ENCODE data around the gene FARS2. TPM values are rescaled to one million over a fixed set of nuclear protein-coding genes. Genes with fewer than 3 reads are reported as not detected.

FARS2 gene
- total RNA-seq, 1 donor from 2014 or later = 8.2 TPM

- Histone ChIP-seq H3K36me3 (ENCODE audit: control insufficient read depth, insufficient read depth, low read length) (no peaks in the 10 kb centered on the region), H3K27me3 (ENCODE audit: control insufficient read depth, insufficient read depth, low read length) (no peaks in the 10 kb centered on the region), H3K4me3 (ENCODE audit: low read depth, low read length) (no peak overlapping the region)
- TF ChIP-seq CTCF (IDR thresholded peaks at IDR 0.05; ENCODE audit: insufficient read depth, low read length, poor library complexity, severe bottlenecking) = no peak
- no peak for DNase-seq (ENCODE audit: low read depth)
Observed at GRCh38 chr6:5726976-5727718, 465.8 kb downstream of the FARS2 start.

GRCh38 chr6:5728351-5729079, 467.2 kb downstream of the FARS2 start:
- no peaks in the 10 kb centered on the region for H3K27me3 ChIP-seq (ENCODE audit: control insufficient read depth, insufficient read depth, low read length)
- no peak for TF ChIP-seq CTCF (IDR thresholded peaks at IDR 0.05; ENCODE audit: insufficient read depth, low read length, poor library complexity, severe bottlenecking)
- no peak overlapping the region for H3K4me3 ChIP-seq (ENCODE audit: low read depth, low read length)
- H3K36me3 ChIP-seq (ENCODE audit: control insufficient read depth, insufficient read depth, low read length) = no peaks in the 10 kb centered on the region
- DNase-seq (ENCODE audit: low read depth) = no peak

- H3K27me3 ChIP-seq (ENCODE audit: control insufficient read depth, insufficient read depth, low read length) = no peaks in the 10 kb centered on the region
- DNase-seq (ENCODE audit: low read depth) = peak; percentile 43
- no peak overlapping the region for H3K4me3 ChIP-seq (ENCODE audit: low read depth, low read length)
- H3K36me3 ChIP-seq (ENCODE audit: control insufficient read depth, insufficient read depth, low read length) = no peaks in the 10 kb centered on the region
- TF ChIP-seq CTCF (IDR thresholded peaks at IDR 0.05; ENCODE audit: insufficient read depth, low read length, poor library complexity, severe bottlenecking) = no peak
Observed at GRCh38 chr6:5729080-5729434, 467.7 kb downstream of the FARS2 start.

GRCh38 chr6:5729813-5730517, 468.7 kb downstream of the FARS2 start:
- H3K27me3 ChIP-seq (ENCODE audit: control insufficient read depth, insufficient read depth, low read length) = no peaks in the 10 kb centered on the region
- no peak overlapping the region for H3K4me3 ChIP-seq (ENCODE audit: low read depth, low read length)
- H3K36me3 ChIP-seq (ENCODE audit: control insufficient read depth, insufficient read depth, low read length) = no peaks in the 10 kb centered on the region
- no peak for TF ChIP-seq CTCF (IDR thresholded peaks at IDR 0.05; ENCODE audit: insufficient read depth, low read length, poor library complexity, severe bottlenecking)
- no peak for DNase-seq (ENCODE audit: low read depth)

- H3K36me3 ChIP-seq (ENCODE audit: control insufficient read depth, insufficient read depth, low read length) = no peaks in the 10 kb centered on the region
- DNase-seq (ENCODE audit: low read depth) = no peak
Observed at GRCh38 chr6:5730585-5731263, 469.4 kb downstream of the FARS2 start.

More at GRCh38 chr6:5730585-5731263, 469.4 kb downstream of the FARS2 start:
- H3K27me3 ChIP-seq (ENCODE audit: control insufficient read depth, insufficient read depth, low read length) = no peaks in the 10 kb centered on the region
- no peak for TF ChIP-seq CTCF (IDR thresholded peaks at IDR 0.05; ENCODE audit: insufficient read depth, low read length, poor library complexity, severe bottlenecking)
- H3K4me3 ChIP-seq (ENCODE audit: low read depth, low read length) = no peak overlapping the region

Measured in kidney epithelial cell (primary cell).